Gastrocnemius medialis (tissue), 4 donors: Measurements from ENCODE around the gene TLDC2. TPM values are rescaled to one million over a fixed set of nuclear protein-coding genes. Genes with fewer than 3 reads are reported as not detected.

ENCODE experiments used
- ATAC-seq, 2 donors: fragments of 150-250 bp; one replicate each; pipeline ENCODE4 v1.9.1; 2016
- DNase-seq, 2 donors: peaks; one replicate each; pipeline ENCODE4 v3.0.0-alpha.2; 2019
- H3K27ac ChIP-seq, 4 donors: fragments of 200-600 bp; sonication (generic); 1 replicate in 1 of 4; 2 replicates in 3 of 4; pipeline ENCODE4 v1.5.1; 2016 to 2018; ENCODE audit warnings: mild to moderate bottlenecking in 2 of 4, moderate library complexity in 1 of 4
- H3K27me3 ChIP-seq, 3 donors: fragments of 200-600 bp; sonication (generic) in 2 of 3; 1 replicate in 1 of 3; 2 replicates in 2 of 3; pipeline versions ENCODE4 v1.5.1 to v1.6.0; 2016 to 2019; ENCODE audit warnings: mild to moderate bottlenecking in 1 of 3, moderate library complexity in 1 of 3
- H3K36me3 ChIP-seq, 2 donors: fragments of 200-600 bp; sonication (generic) in 1 of 2; one replicate each; pipeline ENCODE4 v1.5.1; 2017 to 2018
- H3K4me1 ChIP-seq, 2 donors: fragments of 200-600 bp; sonication (generic) in 1 of 2; one replicate each; pipeline ENCODE4 v1.5.1; 2016 to 2017; ENCODE audit warnings: mild to moderate bottlenecking in 2 of 2
- H3K4me3 ChIP-seq, 4 donors: fragments of 200-600 bp; sonication (generic) in 3 of 4; 1 replicate in 1 of 4; 2 replicates in 3 of 4; pipeline ENCODE4 v1.5.1; 2016 to 2019; ENCODE audit warnings: mild to moderate bottlenecking in 2 of 4
- H3K9me3 ChIP-seq, 3 donors: fragments of 200-600 bp; sonication (generic) in 2 of 3; 1 replicate in 1 of 3; 2 replicates in 2 of 3; pipeline ENCODE4 v1.5.1; 2016 to 2019
- POLR2A ChIP-seq, 2 donors: fragments of 450-650 bp; IDR thresholded peaks; one replicate each; pipeline ENCODE4 v1.6.1; 2017; ENCODE audit warnings: antibody characterized with exemption in 2 of 2, mild to moderate bottlenecking in 2 of 2, moderate library complexity in 2 of 2
- in situ Hi-C, 4 donors: fragments of 200-750 bp; cut with MboI; loops; one replicate each; pipeline versions ENCODE4 v1.15.0 to v1.8.0; 2017; ENCODE audit warnings: low sequenced_read_pairs in 4 of 4
- intact Hi-C: fragments of 100-400 bp; cut with DNase I; formaldehyde crosslinking; loops from one replicate; pipeline ENCODE4 v1.15.1; 2023; ENCODE audit warnings: low total_unique reads
- total RNA-seq, 4 donors: library from RNA; depleted of rRNA; stranded (reverse); fragments of >200 nt; gene quantifications; one replicate each; pipeline versions ENCODE4 v1.1.0 to v1.2.3, GENCODE V29; 2016
- TF ChIP-seq, protein P1 (sequence below), 5 experiments: fragments of 450-650 bp in 3 of 5; fragments of 200-600 bp in 2 of 5; sonication (generic) in 2 of 5; IDR thresholded peaks in 4 of 5; conservative IDR thresholded peaks in 1 of 5; 1 replicate in 4 of 5; 2 replicates in 1 of 5; pipeline ENCODE4 v1.5.1; 2016 to 2019; ENCODE audit warnings: antibody characterized with exemption in 5 of 5, mild to moderate bottlenecking in 3 of 5, moderate library complexity in 3 of 5

The TLDC2 gene
- total RNA-seq, 4 donors from 2014 or later, result not detected

GRCh38 chr20:36920334-36920730, 44.4 kb downstream of the TLDC2 start:
- in situ Hi-C loops, result no loop called here
- intact Hi-C loops, result no loop called here
- no peaks in the 10 kb centered on the region for H3K27me3 ChIP-seq
- DNase-seq, result no peak
- ATAC-seq, result no peak
- no peaks in the 10 kb centered on the region for H3K9me3 ChIP-seq
- no peak for TF ChIP-seq POLR2A (IDR thresholded peaks at IDR 0.05)
- TF ChIP-seq, protein P1, sequence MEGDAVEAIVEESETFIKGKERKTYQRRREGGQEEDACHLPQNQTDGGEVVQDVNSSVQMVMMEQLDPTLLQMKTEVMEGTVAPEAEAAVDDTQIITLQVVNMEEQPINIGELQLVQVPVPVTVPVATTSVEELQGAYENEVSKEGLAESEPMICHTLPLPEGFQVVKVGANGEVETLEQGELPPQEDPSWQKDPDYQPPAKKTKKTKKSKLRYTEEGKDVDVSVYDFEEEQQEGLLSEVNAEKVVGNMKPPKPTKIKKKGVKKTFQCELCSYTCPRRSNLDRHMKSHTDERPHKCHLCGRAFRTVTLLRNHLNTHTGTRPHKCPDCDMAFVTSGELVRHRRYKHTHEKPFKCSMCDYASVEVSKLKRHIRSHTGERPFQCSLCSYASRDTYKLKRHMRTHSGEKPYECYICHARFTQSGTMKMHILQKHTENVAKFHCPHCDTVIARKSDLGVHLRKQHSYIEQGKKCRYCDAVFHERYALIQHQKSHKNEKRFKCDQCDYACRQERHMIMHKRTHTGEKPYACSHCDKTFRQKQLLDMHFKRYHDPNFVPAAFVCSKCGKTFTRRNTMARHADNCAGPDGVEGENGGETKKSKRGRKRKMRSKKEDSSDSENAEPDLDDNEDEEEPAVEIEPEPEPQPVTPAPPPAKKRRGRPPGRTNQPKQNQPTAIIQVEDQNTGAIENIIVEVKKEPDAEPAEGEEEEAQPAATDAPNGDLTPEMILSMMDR (IDR thresholded peaks at IDR 0.05 in 4 of 5, conservative IDR thresholded peaks at IDR 0.05 in 1 of 5), result no peak
- peaks cover 0 to 43% of the 10 kb centered on the region in 2 donors for H3K36me3 ChIP-seq
- H3K27ac ChIP-seq, result no peak overlapping the region
- no peak overlapping the region for H3K4me3 ChIP-seq
- no peaks in the 10 kb centered on the region for H3K4me1 ChIP-seq

GRCh38 chr20:36924167-36925045, 48.5 kb downstream of the TLDC2 start:
- Histone ChIP-seq H3K4me3 (no peak overlapping the region), H3K9me3 (no peaks in the 10 kb centered on the region), H3K27ac (no peak overlapping the region), H3K4me1 (no peaks in the 10 kb centered on the region), H3K27me3 (no peaks in the 10 kb centered on the region), H3K36me3 (peaks cover 0 to 48% of the 10 kb centered on the region in 2 donors)
- DNase-seq (no peak), ATAC-seq (no peak)
- in situ Hi-C loops (no loop called here), intact Hi-C loops (no loop called here)
- TF ChIP-seq, protein P1 (IDR thresholded peaks at IDR 0.05 in 4 of 5, conservative IDR thresholded peaks at IDR 0.05 in 1 of 5), result no peak
- no peak for TF ChIP-seq POLR2A (IDR thresholded peaks at IDR 0.05)

GRCh38 chr20:36925234-36925633, 49.3 kb downstream of the TLDC2 start:
- Histone ChIP-seq H3K27ac (no peak overlapping the region), H3K27me3 (no peaks in the 10 kb centered on the region), H3K4me1 (no peaks in the 10 kb centered on the region), H3K4me3 (no peak overlapping the region), H3K9me3 (no peaks in the 10 kb centered on the region), H3K36me3 (peaks cover 0 to 54% of the 10 kb centered on the region in 2 donors)
- in situ Hi-C loops (no loop called here), intact Hi-C loops (no loop called here)
- no peak for DNase-seq
- TF ChIP-seq, protein P1 (IDR thresholded peaks at IDR 0.05 in 4 of 5, conservative IDR thresholded peaks at IDR 0.05 in 1 of 5), result no peak
- TF ChIP-seq POLR2A (IDR thresholded peaks at IDR 0.05), result no peak
- no peak for ATAC-seq

- Histone ChIP-seq H3K36me3 (peaks cover 0 to 58% of the 10 kb centered on the region in 2 donors), H3K9me3 (no peaks in the 10 kb centered on the region), H3K27me3 (no peaks in the 10 kb centered on the region), H3K4me1 (peaks cover 2 to 4% of the 10 kb centered on the region in 2 donors), H3K27ac (no peak overlapping the region), H3K4me3 (no peak overlapping the region)
- intact Hi-C loops, result no loop called here
- ATAC-seq (no peak), DNase-seq (no peak)
- in situ Hi-C loops, result no loop called here
- TF ChIP-seq, protein P1 (IDR thresholded peaks at IDR 0.05 in 4 of 5, conservative IDR thresholded peaks at IDR 0.05 in 1 of 5), result no peak
- no peak for TF ChIP-seq POLR2A (IDR thresholded peaks at IDR 0.05)
Observed at GRCh38 chr20:36926653-36927200, 50.8 kb downstream of the TLDC2 start.
